Measurements from ENCODE around the gene EFR3B. TPM values are rescaled to one million over a fixed set of nuclear protein-coding genes. Genes with fewer than 3 reads are reported as not detected.

EFR3B gene
- total and polyA plus RNA-seq, 10 of the 15 experiments (the other 5 are each of a cell fraction or from before 2014, with no cell fraction given), result 0.12 to 3.9 (median 1.8) TPM

- TF ChIP-seq TCF3 (IDR thresholded peaks at IDR 0.05; ENCODE audit: borderline replicate concordance, insufficient read depth, low read depth, low read length) (no peak), ZSCAN29 (IDR thresholded peaks at IDR 0.05) (no peak), EGR1 (IDR thresholded peaks at IDR 0.05; ENCODE audit: borderline replicate concordance in 1 of 2, low read depth in 2 of 2, low read length in 2 of 2) (no peak), BCL11A (IDR thresholded peaks at IDR 0.05; ENCODE audit: low read depth, low read length) (no peak), SP1 (IDR thresholded peaks at IDR 0.05; ENCODE audit: low read depth, low read length) (no peak), ETV6 (conservative IDR thresholded peaks at IDR 0.05 in 1 of 2, IDR thresholded peaks at IDR 0.05 in 1 of 2; ENCODE audit: borderline replicate concordance in 1 of 2, low read depth in 1 of 2) (no peak), RAD51 (IDR thresholded peaks at IDR 0.05) (no peak), SUPT20H (IDR thresholded peaks at IDR 0.05; ENCODE audit: borderline replicate concordance, control insufficient read depth, low read depth, low read length) (no peak), RELA (IDR thresholded peaks at IDR 0.05; ENCODE audit: borderline replicate concordance, partially characterized antibody) (no peak)
Measured at GRCh38 chr2:25029183-25029554, 12.7 kb upstream of the EFR3B start (continued).

- 45% methylated on average over 2 of the region's 2 CpGs for WGBS (ENCODE audit: insufficient coverage, insufficient replicate concordance, low lambda C conversion rate, missing lambda C conversion rate)
- H3K36me3 ChIP-seq (ENCODE audit: control insufficient read depth in 2 of 2, insufficient read depth in 2 of 2, low read length in 1 of 2), result no peaks in the 10 kb centered on the region
- intact Hi-C loops (cut with micrococcal nuclease; ENCODE audit: unreplicated experiment) (no loop called here), in situ Hi-C loops (cut with MboI) (no loop called here)
- no peaks in the 10 kb centered on the region; the same call in 1 of the 2 replicates for H3K4me1 ChIP-seq (ENCODE audit: control insufficient read depth, insufficient read depth, low read length)
- DNase-seq (ENCODE audit: low read depth, low spot score) (no peak), ATAC-seq (no peak), FAIRE-seq (no peak)
- no peaks in the 10 kb centered on the region for H3K79me2 ChIP-seq (ENCODE audit: control insufficient read depth, insufficient read depth, low read length)
- ChIA-PET RAD21 (ENCODE audit: unreplicated experiment) (no interaction called here), CTCF (no interaction called here), POLR2A (no interaction called here), SMC1A (ENCODE audit: uncharacterized antibody, unreplicated experiment) (no interaction called here)
- H3K4me2 ChIP-seq (ENCODE audit: control insufficient read depth, insufficient read depth), result no peak overlapping the region
- peaks cover 0 to 1% of the 10 kb centered on the region in 2 experiments; a peak in 1 of 4 replicates for H3K27me3 ChIP-seq (replicated peaks in 1 of 2; ENCODE audit: control insufficient read depth in 2 of 2, insufficient read depth in 2 of 2, low read length in 1 of 2)
- no TSS peak for BruUV-seq (replicated peaks)
- no peak overlapping the region for H3K4me3 ChIP-seq
- H4K20me1 ChIP-seq (ENCODE audit: control insufficient read depth, insufficient read depth), result no peaks in the 10 kb centered on the region
- H2AFZ ChIP-seq (ENCODE audit: control insufficient read depth, low read depth, low read length), result no peak overlapping the region
- no peak overlapping the region for H3K27ac ChIP-seq (ENCODE audit: control insufficient read depth, insufficient read depth)
- H3K9ac ChIP-seq (ENCODE audit: control insufficient read depth, insufficient read depth, low read length), result no peak overlapping the region
- no peaks in the 10 kb centered on the region for H3K9me3 ChIP-seq (replicated peaks; ENCODE audit: control insufficient read depth, insufficient read depth, low read length)
- TF ChIP-seq ZBED1 (IDR thresholded peaks at IDR 0.05; ENCODE audit: borderline replicate concordance), result no peak
- TF ChIP-seq CBFB (IDR thresholded peaks at IDR 0.05; ENCODE audit: low read depth), result no peak
- no peak for TF ChIP-seq KDM1A (IDR thresholded peaks at IDR 0.05; ENCODE audit: borderline replicate concordance)
- TF ChIP-seq, protein P1, sequence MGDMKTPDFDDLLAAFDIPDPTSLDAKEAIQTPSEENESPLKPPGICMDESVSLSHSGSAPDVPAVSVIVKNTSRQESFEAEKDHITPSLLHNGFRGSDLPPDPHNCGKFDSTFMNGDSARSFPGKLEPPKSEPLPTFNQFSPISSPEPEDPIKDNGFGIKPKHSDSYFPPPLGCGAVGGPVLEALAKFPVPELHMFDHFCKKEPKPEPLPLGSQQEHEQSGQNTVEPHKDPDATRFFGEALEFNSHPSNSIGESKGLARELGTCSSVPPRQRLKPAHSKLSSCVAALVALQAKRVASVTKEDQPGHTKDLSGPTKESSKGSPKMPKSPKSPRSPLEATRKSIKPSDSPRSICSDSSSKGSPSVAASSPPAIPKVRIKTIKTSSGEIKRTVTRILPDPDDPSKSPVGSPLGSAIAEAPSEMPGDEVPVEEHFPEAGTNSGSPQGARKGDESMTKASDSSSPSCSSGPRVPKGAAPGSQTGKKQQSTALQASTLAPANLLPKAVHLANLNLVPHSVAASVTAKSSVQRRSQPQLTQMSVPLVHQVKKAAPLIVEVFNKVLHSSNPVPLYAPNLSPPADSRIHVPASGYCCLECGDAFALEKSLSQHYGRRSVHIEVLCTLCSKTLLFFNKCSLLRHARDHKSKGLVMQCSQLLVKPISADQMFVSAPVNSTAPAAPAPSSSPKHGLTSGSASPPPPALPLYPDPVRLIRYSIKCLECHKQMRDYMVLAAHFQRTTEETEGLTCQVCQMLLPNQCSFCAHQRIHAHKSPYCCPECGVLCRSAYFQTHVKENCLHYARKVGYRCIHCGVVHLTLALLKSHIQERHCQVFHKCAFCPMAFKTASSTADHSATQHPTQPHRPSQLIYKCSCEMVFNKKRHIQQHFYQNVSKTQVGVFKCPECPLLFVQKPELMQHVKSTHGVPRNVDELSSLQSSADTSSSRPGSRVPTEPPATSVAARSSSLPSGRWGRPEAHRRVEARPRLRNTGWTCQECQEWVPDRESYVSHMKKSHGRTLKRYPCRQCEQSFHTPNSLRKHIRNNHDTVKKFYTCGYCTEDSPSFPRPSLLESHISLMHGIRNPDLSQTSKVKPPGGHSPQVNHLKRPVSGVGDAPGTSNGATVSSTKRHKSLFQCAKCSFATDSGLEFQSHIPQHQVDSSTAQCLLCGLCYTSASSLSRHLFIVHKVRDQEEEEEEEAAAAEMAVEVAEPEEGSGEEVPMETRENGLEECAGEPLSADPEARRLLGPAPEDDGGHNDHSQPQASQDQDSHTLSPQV (IDR thresholded peaks at IDR 0.05), result no peak
- TF ChIP-seq ZBTB4 (CRISPR knock-in tag; IDR thresholded peaks at IDR 0.05), result no peak
- TF ChIP-seq ZNF217 (IDR thresholded peaks at IDR 0.05), result no peak
- TF ChIP-seq NBN (IDR thresholded peaks at IDR 0.05), result no peak
- TF ChIP-seq, protein P2, sequence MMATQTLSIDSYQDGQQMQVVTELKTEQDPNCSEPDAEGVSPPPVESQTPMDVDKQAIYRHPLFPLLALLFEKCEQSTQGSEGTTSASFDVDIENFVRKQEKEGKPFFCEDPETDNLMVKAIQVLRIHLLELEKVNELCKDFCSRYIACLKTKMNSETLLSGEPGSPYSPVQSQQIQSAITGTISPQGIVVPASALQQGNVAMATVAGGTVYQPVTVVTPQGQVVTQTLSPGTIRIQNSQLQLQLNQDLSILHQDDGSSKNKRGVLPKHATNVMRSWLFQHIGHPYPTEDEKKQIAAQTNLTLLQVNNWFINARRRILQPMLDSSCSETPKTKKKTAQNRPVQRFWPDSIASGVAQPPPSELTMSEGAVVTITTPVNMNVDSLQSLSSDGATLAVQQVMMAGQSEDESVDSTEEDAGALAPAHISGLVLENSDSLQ (IDR thresholded peaks at IDR 0.05), result no peak
- no peak for TF ChIP-seq SUPT20H (IDR thresholded peaks at IDR 0.05; ENCODE audit: borderline replicate concordance, control insufficient read depth, low read depth, low read length)
Measured at GRCh38 chr2:25030702-25031101, 11.2 kb upstream of the EFR3B start.
